Measurements from ENCODE around the gene MACROD1.

Gene MACROD1

DNA sequence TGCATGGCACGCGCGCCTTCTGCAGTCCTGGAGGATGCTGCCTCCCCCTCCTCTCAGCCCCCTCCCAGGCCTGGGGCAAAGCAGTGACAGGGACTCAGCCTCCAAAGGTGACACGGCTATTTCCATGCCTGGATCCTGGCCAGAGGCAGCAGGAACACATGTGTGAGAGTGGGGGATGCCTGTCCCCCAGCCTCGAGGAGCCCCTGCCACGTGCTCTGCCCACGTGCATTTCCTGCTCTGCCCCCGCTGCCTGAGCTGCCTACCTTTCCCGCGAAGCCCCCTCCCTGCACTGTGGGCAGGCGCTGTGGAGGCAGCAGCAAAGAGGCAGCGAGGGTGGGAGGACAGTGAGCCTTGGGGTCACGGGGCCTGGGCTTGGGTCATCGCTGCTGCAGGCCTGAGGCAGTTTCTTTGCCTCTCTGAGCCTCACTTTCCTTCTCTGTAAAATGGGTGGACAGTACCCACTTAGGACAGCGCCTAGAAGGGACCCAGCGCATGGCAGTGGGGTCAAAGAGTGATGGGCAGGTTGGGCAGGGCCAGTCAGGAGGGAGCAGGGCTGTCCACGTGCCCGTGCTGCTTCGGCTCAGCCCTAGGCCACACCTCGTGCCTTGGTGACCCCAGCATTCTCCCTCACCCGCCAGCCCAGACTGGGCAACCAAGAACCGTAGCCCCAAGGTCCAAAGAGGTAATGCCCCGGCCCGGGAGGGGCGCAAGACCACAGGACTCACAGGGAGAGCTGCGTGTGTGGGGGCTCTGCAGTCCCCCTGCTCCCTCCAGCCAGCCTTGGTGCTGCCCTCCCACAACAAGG is 81.6 kb downstream of the MACROD1 start:
- TF ChIP-seq CTCF (IDR thresholded peaks at IDR 0.05; ENCODE audit: insufficient read depth, missing control alignments), result no peak
- DNase-seq (ENCODE audit: insufficient read length, low spot score), result no peak
- no peak for FAIRE-seq

DNA sequence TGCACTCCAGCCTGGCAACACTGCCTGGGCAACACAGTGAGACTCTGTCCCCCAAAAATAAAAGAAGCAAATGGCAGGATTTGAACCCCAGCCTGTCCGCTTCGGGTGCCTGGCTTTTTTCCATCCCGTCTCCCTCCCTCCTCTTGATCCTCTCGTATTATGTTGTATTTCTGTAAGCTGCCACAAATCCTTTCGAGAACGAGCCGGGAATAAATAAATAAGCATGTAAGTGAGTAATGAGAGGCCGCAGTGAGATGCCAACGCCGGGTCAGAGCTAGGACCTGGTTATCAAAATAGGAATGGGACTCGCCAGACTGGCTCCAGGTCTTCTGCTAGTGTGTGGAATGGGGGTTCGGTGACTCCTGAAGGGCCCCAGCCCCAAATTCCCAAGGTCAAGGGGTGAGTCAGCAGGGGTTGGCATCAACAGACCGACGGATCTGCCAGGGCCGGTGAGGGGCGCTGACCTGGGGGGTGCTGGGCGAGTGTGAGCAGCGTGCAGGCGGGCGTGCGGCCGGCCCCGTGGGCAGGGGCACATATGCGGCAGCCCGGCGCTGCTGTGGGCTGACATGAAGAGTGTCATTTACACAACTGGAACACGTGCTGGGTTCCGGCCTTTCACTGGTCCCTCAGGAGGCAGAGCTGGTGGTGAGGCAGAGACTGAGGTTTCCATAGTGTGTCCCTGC is 82.4 kb downstream of the MACROD1 start:
- TF ChIP-seq CTCF (IDR thresholded peaks at IDR 0.05; ENCODE audit: insufficient read depth, missing control alignments), result no peak
- no peak for FAIRE-seq
- peak; percentile 71 for DNase-seq (ENCODE audit: insufficient read length, low spot score)

DNA sequence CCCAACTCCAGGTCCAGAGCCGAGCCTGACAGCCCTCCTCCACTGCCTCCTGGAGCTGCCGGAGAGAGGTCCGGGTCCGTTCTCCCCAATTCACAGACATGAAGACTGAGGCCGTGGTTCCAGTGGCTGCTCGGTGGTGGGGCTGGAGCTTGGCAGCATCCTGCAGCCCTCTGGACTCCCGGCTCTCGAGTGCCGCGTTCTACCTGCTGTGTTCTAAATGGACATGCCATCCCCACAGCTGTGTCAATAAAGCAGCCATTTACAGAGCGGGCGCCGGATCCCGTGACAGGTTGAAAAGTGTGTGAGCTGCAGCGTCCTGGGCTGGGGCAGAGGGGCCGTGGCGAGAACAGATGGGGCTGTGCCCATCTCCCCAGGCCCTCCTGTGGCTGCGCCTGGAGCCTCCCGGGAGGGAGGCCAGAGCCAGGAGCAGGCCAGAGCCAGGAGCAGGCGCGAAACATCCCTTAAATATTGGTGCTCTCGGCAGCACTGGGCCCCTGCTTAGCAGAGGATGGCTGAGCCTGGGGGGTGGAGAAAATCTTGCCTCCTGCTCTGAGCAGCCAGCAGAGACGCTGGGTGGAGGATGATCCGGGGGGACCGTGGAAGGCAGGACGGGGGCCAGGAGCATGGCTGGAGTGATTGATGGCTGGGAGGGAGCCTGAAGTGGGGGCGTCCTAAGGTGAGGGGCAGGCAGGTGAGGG is 84.0 kb downstream of the MACROD1 start:
- FAIRE-seq (no peak), DNase-seq (ENCODE audit: insufficient read length, low spot score) (no peak)
- no peak for TF ChIP-seq CTCF (IDR thresholded peaks at IDR 0.05; ENCODE audit: insufficient read depth, missing control alignments)

- FAIRE-seq (no peak), DNase-seq (ENCODE audit: insufficient read length, low spot score) (no peak)
- no peak for TF ChIP-seq CTCF (IDR thresholded peaks at IDR 0.05; ENCODE audit: insufficient read depth, missing control alignments)
Measured at GRCh38 chr11:64080390-64080789, 85.5 kb downstream of the MACROD1 start.

- FAIRE-seq, result no peak
- TF ChIP-seq CTCF (IDR thresholded peaks at IDR 0.05; ENCODE audit: insufficient read depth, missing control alignments), result no peak
- no peak for DNase-seq (ENCODE audit: insufficient read length, low spot score)
Measured at GRCh38 chr11:64078905-64079304, 87.0 kb downstream of the MACROD1 start.

DNA sequence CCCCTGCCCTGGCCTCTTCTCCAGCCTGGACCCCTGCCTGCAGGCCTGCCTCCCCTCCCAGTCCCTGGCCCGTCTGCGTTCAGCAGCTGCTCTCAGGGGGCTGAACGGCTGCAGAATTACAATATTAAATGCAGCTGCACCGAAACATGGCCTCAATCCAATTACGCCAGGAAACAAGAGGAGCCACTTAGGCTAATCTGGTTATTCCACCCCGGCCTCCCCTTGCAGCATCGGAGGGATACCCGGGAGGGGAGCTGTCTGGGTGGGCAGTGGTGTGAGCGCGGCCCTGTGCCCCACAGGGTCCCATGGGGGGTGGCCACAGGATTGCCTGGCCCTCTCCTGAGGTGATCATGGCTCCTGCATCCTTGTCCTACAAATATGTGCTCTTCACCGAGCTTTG is 87.6 kb downstream of the MACROD1 start:
- DNase-seq (ENCODE audit: insufficient read length, low spot score), result peak; percentile 96
- TF ChIP-seq CTCF (IDR thresholded peaks at IDR 0.05; ENCODE audit: insufficient read depth, missing control alignments), result no peak

More for the DNA sequence above, 87.6 kb downstream of the MACROD1 start:
- no peak for FAIRE-seq
